WTC11 (cell line): Measurements from ENCODE around the gene ATP11B. TPM values are rescaled to one million over a fixed set of nuclear protein-coding genes. Genes with fewer than 3 reads are reported as not detected.

ENCODE experiments used
- ATAC-seq: fragments of 200-7000 bp; cut with Tn5 transposase; 2 replicates; pipeline ENCODE4 v1.10.0; 2021; ENCODE audit warnings: mild to moderate bottlenecking, moderate library complexity
- CTCF ChIA-PET: fragments of 300-600 bp; sonication (Branson Sonifier 250); formaldehyde crosslinking; loops from one replicate; lab custom pipeline; 2021; ENCODE audit warnings: antibody characterized with exemption; lab: Charles Lee
- POLR2A ChIA-PET: fragments of 350-600 bp; sonication (Branson Sonifier 250); formaldehyde crosslinking; loops from one replicate; lab custom pipeline; 2021; ENCODE audit warnings: antibody characterized with exemption; lab: Charles Lee
- DNase-seq: peaks from one replicate; pipeline ENCODE4 v3.0.0; 2021; ENCODE audit warnings: low spot score
- H3K27ac Mint-ChIP-seq: 2 replicates; pipeline ENCODE4 v1.8.0; 2021; ENCODE audit warnings: mixed read lengths
- H3K27me3 Mint-ChIP-seq: 2 replicates; pipeline ENCODE4 v1.8.0; 2021; ENCODE audit warnings: low read depth, mild to moderate bottlenecking, moderate library complexity, mixed read lengths
- H3K36me3 Mint-ChIP-seq: 2 replicates; pipeline ENCODE4 v1.8.0; 2021; ENCODE audit warnings: mixed read lengths
- H3K4me1 Mint-ChIP-seq: 2 replicates; pipeline ENCODE4 v1.8.0; 2022; ENCODE audit warnings: mixed read lengths
- H3K4me3 Mint-ChIP-seq: 2 replicates; pipeline ENCODE4 v1.8.0; 2021; ENCODE audit warnings: mild to moderate bottlenecking, moderate library complexity, mixed read lengths
- H3K9me3 Mint-ChIP-seq: 2 replicates; pipeline ENCODE4 v1.8.0; 2021; ENCODE audit warnings: mixed read lengths
- ATF1 ChIP-seq: sonication (generic); formaldehyde crosslinking; IDR thresholded peaks from 2 replicates; pipeline ENCODE4 v1.8.1; 2023; ENCODE audit warnings: mild to moderate bottlenecking, moderate library complexity, missing genetic modification reagents
- ATF3 ChIP-seq: sonication (generic); formaldehyde crosslinking; conservative IDR thresholded peaks from 2 replicates; pipeline ENCODE4 v1.8.1; 2022; ENCODE audit warnings: mild to moderate bottlenecking, missing genetic modification reagents
- ETV6 ChIP-seq: sonication (generic); formaldehyde crosslinking; IDR thresholded peaks from 2 replicates; pipeline ENCODE4 v1.8.1; 2022; ENCODE audit warnings: mild to moderate bottlenecking, missing genetic modification reagents
- FOXJ3 ChIP-seq: sonication (generic); formaldehyde crosslinking; IDR thresholded peaks from 2 replicates; pipeline ENCODE4 v1.9.0; 2021; ENCODE audit warnings: missing genetic modification reagents, mild to moderate bottlenecking, borderline replicate concordance
- GRHL2 ChIP-seq: fragments of 250-450 bp; sonication (Bioruptor Pico); IDR thresholded peaks from 2 replicates; pipeline ENCODE4 v1.8.0; 2022; ENCODE audit warnings: mild to moderate bottlenecking, moderate library complexity; ENCODE audit not compliant: insufficient replicate concordance, severe bottlenecking
- HMGA2 ChIP-seq: fragments of 250-450 bp; sonication (Bioruptor Pico); IDR thresholded peaks from 2 replicates; pipeline ENCODE4 v1.4.0; 2021; ENCODE audit warnings: mild to moderate bottlenecking, moderate library complexity
- JUN ChIP-seq: sonication (generic); formaldehyde crosslinking; IDR thresholded peaks from 2 replicates; pipeline ENCODE4 v1.8.0; 2023; ENCODE audit warnings: mild to moderate bottlenecking, missing genetic modification reagents
- MXD4 ChIP-seq: fragments of 250-450 bp; sonication (Bioruptor Pico); IDR thresholded peaks from 2 replicates; pipeline ENCODE4 v1.8.0; 2021; ENCODE audit warnings: mild to moderate bottlenecking, moderate library complexity, borderline replicate concordance
- NFATC4 ChIP-seq: fragments of 250-450 bp; sonication (Bioruptor Pico); IDR thresholded peaks from 2 replicates; pipeline ENCODE4 v1.9.0; 2021; ENCODE audit warnings: mild to moderate bottlenecking
- SMAD3 ChIP-seq: sonication (generic); formaldehyde crosslinking; IDR thresholded peaks from 2 replicates; pipeline ENCODE4 v1.8.0; 2022; ENCODE audit warnings: missing genetic modification reagents, mild to moderate bottlenecking, borderline replicate concordance
- TCF7 ChIP-seq: sonication (generic); formaldehyde crosslinking; IDR thresholded peaks from 2 replicates; pipeline ENCODE4 v1.8.0; 2022; ENCODE audit warnings: mild to moderate bottlenecking, low read depth, missing genetic modification reagents, moderate library complexity
- ZBTB21 ChIP-seq: sonication (generic); formaldehyde crosslinking; IDR thresholded peaks from 2 replicates; pipeline ENCODE4 v1.8.1; 2023; ENCODE audit warnings: mild to moderate bottlenecking, missing genetic modification reagents, borderline replicate concordance
- ZMAT4 ChIP-seq: fragments of 250-450 bp; sonication (Bioruptor Pico); IDR thresholded peaks from 2 replicates; pipeline ENCODE4 v1.9.0; 2021; ENCODE audit warnings: mild to moderate bottlenecking
- ZNF423 ChIP-seq: fragments of 250-450 bp; sonication (Bioruptor Pico); IDR thresholded peaks from 2 replicates; pipeline ENCODE4 v2.1.2; 2022; ENCODE audit warnings: mild to moderate bottlenecking, moderate library complexity
- ZNF532 ChIP-seq: fragments of 250-450 bp; sonication (Bioruptor Pico); IDR thresholded peaks from 2 replicates; pipeline ENCODE4 v1.9.0; 2021; ENCODE audit warnings: mild to moderate bottlenecking, borderline replicate concordance
- ZNF671 ChIP-seq: fragments of 250-450 bp; sonication (Bioruptor Pico); IDR thresholded peaks from 2 replicates; pipeline ENCODE4 v1.8.0; 2021; ENCODE audit warnings: mild to moderate bottlenecking
- total RNA-seq: library from RNA; stranded (reverse); gene quantifications from 3 replicates; pipeline ENCODE4 v1.2.3, GENCODE V29; 2021
- TF ChIP-seq, protein P1 (sequence below): sonication (generic); formaldehyde crosslinking; IDR thresholded peaks from 2 replicates; pipeline ENCODE4 v1.8.1; 2022; ENCODE audit warnings: missing genetic modification reagents, borderline replicate concordance
- TF ChIP-seq, protein P2 (sequence below): sonication (generic); formaldehyde crosslinking; IDR thresholded peaks from 2 replicates; pipeline ENCODE4 v1.8.1; 2023; ENCODE audit warnings: mild to moderate bottlenecking, missing genetic modification reagents
- TF ChIP-seq, protein P3 (sequence below): sonication (generic); formaldehyde crosslinking; IDR thresholded peaks from 2 replicates; pipeline ENCODE4 v1.8.1; 2022; ENCODE audit warnings: low read depth, missing genetic modification reagents, borderline replicate concordance
- TF ChIP-seq, protein P4 (sequence below): sonication (generic); formaldehyde crosslinking; IDR thresholded peaks from 2 replicates; pipeline ENCODE4 v1.8.1; 2023; ENCODE audit warnings: mild to moderate bottlenecking, missing genetic modification reagents, moderate library complexity

Gene ATP11B
- total RNA-seq, 1 experiment from 2014 or later: 25.7 TPM

GRCh38 chr3:182766099-182766498, 27.2 kb upstream of the ATP11B start (continued):
- TF ChIP-seq, protein P1, sequence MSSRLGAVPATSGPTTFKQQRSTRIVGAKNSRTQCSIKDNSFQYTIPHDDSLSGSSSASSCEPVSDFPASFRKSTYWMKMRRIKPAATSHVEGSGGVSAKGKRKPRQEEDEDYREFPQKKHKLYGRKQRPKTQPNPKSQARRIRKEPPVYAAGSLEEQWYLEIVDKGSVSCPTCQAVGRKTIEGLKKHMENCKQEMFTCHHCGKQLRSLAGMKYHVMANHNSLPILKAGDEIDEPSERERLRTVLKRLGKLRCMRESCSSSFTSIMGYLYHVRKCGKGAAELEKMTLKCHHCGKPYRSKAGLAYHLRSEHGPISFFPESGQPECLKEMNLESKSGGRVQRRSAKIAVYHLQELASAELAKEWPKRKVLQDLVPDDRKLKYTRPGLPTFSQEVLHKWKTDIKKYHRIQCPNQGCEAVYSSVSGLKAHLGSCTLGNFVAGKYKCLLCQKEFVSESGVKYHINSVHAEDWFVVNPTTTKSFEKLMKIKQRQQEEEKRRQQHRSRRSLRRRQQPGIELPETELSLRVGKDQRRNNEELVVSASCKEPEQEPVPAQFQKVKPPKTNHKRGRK (CRISPR knock-in tag): no peak
- TF ChIP-seq, protein P2, sequence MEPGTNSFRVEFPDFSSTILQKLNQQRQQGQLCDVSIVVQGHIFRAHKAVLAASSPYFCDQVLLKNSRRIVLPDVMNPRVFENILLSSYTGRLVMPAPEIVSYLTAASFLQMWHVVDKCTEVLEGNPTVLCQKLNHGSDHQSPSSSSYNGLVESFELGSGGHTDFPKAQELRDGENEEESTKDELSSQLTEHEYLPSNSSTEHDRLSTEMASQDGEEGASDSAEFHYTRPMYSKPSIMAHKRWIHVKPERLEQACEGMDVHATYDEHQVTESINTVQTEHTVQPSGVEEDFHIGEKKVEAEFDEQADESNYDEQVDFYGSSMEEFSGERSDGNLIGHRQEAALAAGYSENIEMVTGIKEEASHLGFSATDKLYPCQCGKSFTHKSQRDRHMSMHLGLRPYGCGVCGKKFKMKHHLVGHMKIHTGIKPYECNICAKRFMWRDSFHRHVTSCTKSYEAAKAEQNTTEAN (CRISPR knock-in tag): no peak
- TF ChIP-seq ZMAT4 (CRISPR knock-in tag) (no peak), ZNF532 (CRISPR knock-in tag) (no peak), ETV6 (no peak), HMGA2 (no peak), ZBTB21 (CRISPR knock-in tag) (no peak), ATF1 (CRISPR knock-in tag) (no peak)
- TF ChIP-seq, protein P3, sequence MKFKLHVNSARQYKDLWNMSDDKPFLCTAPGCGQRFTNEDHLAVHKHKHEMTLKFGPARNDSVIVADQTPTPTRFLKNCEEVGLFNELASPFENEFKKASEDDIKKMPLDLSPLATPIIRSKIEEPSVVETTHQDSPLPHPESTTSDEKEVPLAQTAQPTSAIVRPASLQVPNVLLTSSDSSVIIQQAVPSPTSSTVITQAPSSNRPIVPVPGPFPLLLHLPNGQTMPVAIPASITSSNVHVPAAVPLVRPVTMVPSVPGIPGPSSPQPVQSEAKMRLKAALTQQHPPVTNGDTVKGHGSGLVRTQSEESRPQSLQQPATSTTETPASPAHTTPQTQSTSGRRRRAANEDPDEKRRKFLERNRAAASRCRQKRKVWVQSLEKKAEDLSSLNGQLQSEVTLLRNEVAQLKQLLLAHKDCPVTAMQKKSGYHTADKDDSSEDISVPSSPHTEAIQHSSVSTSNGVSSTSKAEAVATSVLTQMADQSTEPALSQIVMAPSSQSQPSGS (CRISPR knock-in tag): no peak

DNA sequence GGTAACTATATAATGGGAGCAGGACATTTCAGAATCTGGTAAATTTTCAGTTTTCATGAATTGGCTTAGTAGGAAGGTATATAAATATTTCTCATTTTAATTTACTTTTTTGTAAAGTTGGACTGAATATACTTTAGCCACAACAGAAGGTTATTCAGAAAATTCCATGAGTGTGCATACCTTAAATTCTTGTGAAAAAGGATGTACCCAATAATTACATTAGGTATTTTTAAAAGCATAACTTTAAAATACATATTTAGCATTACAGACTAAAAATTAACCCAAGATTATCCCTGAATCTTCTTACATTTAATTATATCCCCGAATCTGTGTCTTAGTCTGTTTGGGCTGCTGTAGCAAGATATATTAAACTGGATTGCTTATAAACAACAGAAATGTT, 24.9 kb upstream of the ATP11B start:
- Mint-ChIP-seq H3K9me3 (0 out of 2 replicates have a peak, but pooled peaks cover 5% of the 10 kb centered on the region), H3K36me3 (no peaks in the 10 kb centered on the region), H3K4me3 (no peak overlapping the region), H3K27me3 (no peaks in the 10 kb centered on the region; the same call in 1 of the 2 replicates), H3K4me1 (no peaks in the 10 kb centered on the region), H3K27ac (no peak overlapping the region)
- POLR2A ChIA-PET: no interaction called here
- ATAC-seq: no peak
- TF ChIP-seq SMAD3: no peak
- DNase-seq: no peak
- CTCF ChIA-PET: no interaction called here

GRCh38 chr3:182769673-182770072, 23.6 kb upstream of the ATP11B start:
- DNase-seq (no peak), ATAC-seq (no peak)
- no peaks in the 10 kb centered on the region for H3K4me1 Mint-ChIP-seq
- 0 out of 2 replicates have a peak, but pooled peaks cover 5% of the 10 kb centered on the region for H3K9me3 Mint-ChIP-seq
- no peak overlapping the region for H3K27ac Mint-ChIP-seq
- H3K27me3 Mint-ChIP-seq: peaks cover 1% of the 10 kb centered on the region
- no peak overlapping the region for H3K4me3 Mint-ChIP-seq
- no peaks in the 10 kb centered on the region for H3K36me3 Mint-ChIP-seq
- CTCF ChIA-PET: no interaction called here
- POLR2A ChIA-PET: no interaction called here
- TF ChIP-seq ATF3 (no peak), NFATC4 (no peak), MXD4 (CRISPR knock-in tag) (no peak), JUN (no peak), ZNF671 (no peak), FOXJ3 (CRISPR knock-in tag) (no peak), ZMAT4 (CRISPR knock-in tag) (no peak), ZNF423 (CRISPR knock-in tag) (no peak), GRHL2 (CRISPR knock-in tag) (no peak), TCF7 (CRISPR knock-in tag) (no peak)
- TF ChIP-seq, protein P1 (CRISPR knock-in tag): no peak
- TF ChIP-seq, protein P4, sequence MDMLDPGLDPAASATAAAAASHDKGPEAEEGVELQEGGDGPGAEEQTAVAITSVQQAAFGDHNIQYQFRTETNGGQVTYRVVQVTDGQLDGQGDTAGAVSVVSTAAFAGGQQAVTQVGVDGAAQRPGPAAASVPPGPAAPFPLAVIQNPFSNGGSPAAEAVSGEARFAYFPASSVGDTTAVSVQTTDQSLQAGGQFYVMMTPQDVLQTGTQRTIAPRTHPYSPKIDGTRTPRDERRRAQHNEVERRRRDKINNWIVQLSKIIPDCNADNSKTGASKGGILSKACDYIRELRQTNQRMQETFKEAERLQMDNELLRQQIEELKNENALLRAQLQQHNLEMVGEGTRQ (CRISPR knock-in tag): no peak
